Stimulated activated CD4-positive, alpha-beta T cell treated with anti-CD3 and anti-CD28 coated beads, Interleukin-2, amount 100 ng/mL, for 48 hours (primary cell): ENCODE measurements around the gene XRCC4.

ENCODE experiments used
- DNase-seq, 2 donors: peaks; one replicate each; pipeline ENCODE4 v3.0.0-alpha.2; 2020

Gene XRCC4

DNA sequence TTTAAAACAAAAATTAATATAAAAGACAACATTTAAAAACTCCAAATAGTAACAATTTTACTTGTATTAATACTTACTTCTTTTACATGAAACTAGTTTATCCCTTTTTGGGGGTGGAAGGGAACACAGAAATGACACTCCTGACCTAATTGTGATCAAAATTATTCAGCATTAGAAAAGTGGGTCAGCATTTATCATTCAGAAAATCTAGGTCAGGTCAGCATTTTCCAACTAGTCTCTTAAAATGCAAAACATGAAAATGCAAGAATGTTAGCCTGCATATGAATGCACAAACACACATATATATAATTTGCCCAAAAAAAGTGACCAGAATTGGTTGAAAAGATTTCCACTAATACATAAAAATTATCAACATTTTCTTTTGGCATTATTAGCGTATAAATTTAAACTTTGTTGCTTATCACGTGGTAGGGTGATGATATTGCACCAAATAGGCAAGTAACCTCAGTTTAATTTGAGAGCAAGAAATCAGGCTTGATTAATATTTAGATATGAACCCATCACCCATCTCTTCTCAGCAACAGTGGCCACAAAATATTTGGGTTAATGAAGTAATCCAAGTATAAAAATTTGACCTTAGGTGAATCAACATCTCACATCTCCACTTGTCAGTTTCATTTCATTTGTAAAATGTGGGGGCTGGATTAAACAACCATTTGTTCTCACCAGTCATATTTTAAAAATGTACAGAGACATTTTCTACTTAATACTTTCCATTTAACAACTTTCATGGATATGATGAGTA, 5.9 kb upstream of the XRCC4 start:
- DNase-seq, result no peak

- no peak for DNase-seq
Measured at GRCh38 chr5:83072966-83073365, 4.4 kb upstream of the XRCC4 start.

DNA sequence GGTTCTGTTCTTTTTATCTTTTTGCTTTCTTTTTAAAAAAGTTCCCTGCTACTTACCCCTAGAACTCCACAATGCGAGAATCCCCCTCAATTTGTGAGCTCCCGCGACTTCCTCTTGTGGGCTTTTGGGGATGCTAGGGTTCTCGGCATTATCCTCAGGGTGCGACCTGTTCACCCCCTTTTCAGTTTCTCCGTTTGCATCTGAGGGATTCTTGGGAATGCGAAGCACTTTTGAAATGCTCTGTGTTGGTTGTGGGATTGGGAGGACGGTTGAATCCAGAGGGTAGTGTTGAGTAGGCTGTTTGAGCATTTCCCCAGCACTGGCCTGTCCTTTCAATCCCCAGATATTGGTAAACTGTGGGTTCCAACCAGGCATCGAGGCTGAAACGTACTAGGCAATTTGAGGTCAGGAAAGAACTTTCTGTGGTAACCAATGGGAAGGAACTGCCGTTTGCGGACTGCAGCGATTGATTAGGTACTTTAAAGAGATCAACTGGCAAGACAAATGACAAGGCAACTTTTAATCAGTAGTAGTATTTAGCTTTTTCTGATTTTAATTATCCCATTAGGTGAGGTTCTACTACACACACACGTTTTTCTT, 415 bp downstream of the XRCC4 start:
- peak; percentile 2 to 4 for DNase-seq

DNA sequence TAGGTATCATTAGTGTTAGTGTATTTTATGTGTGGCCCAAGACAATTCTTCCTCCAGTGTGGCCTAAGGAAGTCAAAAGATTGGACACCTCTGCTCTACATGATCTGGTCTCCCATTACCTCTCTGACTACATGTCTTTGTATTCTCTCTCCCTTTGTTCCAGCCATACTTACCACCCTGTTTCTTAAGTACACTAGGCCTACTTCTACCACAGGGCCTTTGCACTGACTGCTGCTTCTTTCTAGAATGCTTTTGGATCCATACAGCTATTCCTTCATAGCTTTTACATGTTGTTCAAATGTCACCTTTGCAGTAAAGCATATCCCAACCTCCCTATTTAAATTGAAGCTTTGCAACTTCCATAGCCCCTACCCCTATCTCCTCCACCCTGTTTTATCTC, 5.4 kb downstream of the XRCC4 start:
- no peak for DNase-seq

DNA sequence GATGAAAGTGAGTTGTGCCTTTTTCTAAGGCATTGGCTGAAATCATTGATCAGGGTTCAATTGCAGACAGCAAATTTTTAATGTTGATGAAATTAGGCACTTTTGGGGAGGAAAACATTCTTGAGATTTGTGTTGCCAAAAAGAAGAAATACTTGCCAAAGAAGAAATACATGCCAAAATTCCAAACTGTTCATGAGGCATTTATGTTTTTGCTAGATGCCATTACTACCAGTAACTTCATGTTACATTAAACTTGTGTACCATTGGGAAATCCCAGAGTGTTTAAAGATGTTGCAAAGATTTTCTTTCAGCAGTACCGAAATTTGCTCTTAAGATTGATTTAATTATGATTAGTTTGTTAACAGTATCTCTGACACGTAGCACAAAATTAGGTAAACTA, 7.0 kb downstream of the XRCC4 start:
- DNase-seq, result no peak

DNA sequence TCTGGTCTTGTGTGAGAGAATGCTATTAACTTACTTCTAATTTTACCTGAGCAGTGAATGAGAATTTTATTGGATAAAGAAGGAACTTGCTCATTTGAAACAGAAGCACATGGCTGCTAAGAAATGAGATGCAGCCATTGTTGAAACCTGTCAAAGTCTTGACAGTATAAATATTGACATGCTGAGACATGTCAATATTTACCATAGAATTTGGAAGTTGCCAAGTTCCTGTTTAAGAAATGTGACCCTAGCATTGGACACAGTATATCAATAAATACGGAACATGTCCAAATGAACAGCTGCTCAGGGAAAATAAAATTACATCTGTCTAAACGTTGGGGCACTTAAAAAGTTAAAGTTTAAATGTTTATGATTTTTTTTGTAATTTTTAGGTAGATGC, 7.8 kb downstream of the XRCC4 start:
- no peak for DNase-seq

DNA sequence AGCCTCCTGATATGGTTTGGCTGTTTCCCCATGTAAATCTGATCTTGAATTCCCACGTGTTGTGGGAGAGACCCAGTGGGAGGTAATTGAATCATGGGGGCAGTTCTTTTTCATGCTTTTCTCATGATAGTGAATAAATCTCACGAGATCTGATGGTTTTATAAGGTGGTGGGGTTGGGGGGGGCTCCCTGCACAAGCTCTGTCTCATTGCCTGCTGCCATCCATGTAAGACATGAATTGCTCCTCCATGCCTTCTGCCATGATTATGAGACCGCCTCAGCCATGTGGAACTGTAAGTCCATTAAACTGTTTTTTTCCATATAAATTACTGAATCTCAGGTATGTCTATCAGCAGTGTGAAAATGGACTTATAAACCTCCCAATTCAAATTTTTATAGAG, 12.8 kb downstream of the XRCC4 start:
- no peak for DNase-seq

- DNase-seq, result no peak
Measured at GRCh38 chr5:83092619-83093018, 15.3 kb downstream of the XRCC4 start.

GRCh38 chr5:83093692-83094091, 16.3 kb downstream of the XRCC4 start:
- no peak for DNase-seq

GRCh38 chr5:83095163-83095956, 18.0 kb downstream of the XRCC4 start:
- no peak for DNase-seq

DNA sequence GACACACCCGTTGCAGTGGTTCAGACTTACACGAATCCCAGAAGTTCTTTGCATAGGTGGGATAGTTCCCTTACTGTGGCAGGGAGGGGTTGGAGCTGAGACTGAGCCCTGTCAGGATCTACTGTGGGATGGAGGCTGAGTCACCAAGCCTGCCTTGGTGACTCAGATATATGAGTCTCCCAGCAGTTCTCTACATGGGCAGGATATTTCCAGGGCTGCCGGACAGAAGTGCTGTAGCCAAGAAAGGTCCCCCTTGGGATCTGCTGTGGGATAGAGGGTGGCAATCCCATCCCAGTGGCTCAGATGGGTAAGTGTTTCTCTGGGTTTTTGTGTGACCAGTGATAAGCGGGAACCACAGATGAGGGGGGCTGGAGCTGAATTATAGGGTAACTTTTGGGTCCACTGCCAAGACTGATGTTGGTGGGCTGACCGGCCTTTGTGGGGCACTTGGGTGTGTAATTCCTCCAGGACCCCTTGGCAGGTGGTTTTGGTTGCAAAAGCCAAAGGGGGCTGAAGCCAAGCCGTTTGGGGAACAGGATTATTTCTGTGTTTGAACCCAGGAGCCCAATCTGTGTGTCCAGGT, 18.7 kb downstream of the XRCC4 start:
- DNase-seq, result no peak

DNA sequence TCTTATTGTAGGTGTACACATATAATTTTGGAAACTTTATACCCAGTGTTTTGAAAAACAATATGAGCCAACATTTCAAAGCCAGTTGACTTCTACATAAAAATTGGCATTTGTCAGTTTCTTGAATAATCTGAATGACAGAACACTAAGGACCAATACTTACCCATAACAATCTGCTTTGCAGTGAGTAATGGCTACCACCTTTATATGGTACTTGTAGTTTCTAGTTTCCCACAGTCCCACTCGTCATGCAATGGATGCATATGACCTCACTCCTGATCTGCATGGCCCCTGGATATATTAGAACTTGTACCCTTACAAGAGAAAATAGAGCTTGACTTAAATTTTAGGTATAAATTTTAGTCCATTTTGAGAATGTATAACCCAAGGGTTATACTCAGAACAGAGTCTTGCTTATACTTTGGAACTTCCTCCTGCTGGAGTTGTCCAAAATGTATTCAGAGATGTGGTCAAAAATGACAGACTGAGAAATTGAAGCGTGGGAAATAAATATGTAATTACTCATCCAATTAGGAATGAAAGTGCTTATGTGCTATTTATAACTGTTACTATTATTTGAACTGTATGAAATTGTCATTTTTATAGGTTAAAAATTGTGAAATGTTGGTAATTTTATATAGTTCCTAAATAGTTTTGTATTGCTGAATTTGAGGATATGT, 19.5 kb downstream of the XRCC4 start:
- DNase-seq, result no peak

- DNase-seq, result no peak
Measured at GRCh38 chr5:83097689-83098231, 20.4 kb downstream of the XRCC4 start.

GRCh38 chr5:83099001-83099400, 21.7 kb downstream of the XRCC4 start:
- no peak for DNase-seq

- no peak for DNase-seq
Measured at GRCh38 chr5:83099445-83099844, 22.1 kb downstream of the XRCC4 start.

DNA sequence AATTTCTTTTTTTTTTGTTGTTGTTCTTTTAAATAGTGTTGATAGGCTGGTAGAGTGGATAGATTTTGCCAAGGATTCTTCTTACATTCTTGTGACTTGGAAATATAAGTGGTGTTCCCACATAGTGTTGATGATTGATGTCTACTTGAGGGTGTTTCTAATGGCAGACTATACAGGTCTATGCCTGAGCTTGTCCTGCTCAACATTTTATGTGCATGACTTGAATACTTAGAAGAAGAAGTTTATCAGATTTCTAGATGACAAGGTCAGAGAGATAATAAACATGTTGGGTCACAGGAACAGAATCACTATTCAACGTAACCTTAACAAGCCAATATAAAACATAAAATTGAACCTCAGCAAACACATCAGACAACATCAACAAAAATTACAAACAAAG, 24.2 kb downstream of the XRCC4 start:
- DNase-seq, result no peak

GRCh38 chr5:83102364-83102980, 25.1 kb downstream of the XRCC4 start:
- DNase-seq, result no peak

DNA sequence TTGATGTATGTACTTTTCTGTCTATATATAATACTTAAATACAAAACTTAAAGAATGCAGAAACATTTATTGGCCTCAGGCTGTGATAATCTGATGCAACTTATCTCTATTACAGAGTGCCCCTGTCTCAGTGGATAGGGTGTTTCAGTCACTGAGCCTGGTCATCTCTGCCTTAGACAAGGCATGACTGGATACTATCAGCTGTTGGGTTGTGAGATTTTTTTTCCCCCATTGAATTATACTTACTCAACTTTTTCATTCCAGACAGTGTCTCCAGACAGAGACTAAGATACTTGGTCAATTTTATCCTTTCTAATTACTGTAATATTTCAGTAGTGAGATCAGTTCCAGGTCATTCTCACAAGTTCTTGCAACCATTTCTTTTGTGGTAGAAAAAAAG, 26.7 kb downstream of the XRCC4 start:
- no peak for DNase-seq

GRCh38 chr5:83107692-83108420, 30.5 kb downstream of the XRCC4 start:
- no peak for DNase-seq

- DNase-seq, result no peak
Measured at GRCh38 chr5:83109380-83109779, 32.0 kb downstream of the XRCC4 start.

DNA sequence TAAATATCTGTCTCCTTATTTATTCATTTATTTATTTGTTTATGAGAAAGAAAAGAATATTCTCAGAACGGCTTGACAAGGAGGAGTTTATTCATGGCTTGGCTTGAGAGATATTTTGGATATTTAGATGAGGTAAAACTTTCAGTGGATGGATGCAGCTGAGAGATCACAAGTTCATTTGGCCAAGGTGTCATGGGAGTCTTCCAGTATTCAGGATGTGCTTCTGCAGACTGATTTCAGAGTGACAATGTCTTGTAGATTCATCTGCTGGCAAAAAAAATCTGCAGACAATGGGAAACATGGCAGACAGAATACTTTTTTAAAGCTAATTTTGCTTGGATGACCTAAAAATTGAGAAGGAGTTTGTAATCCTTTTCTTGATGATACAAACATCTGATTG, 38.5 kb downstream of the XRCC4 start:
- DNase-seq, result no peak

GRCh38 chr5:83118471-83118870, 41.1 kb downstream of the XRCC4 start:
- no peak for DNase-seq
